ENCODE measurements around the gene ATP5F1C. TPM values are rescaled to one million over a fixed set of nuclear protein-coding genes. Genes with fewer than 3 reads are reported as not detected.

Gene ATP5F1C
- total and polyA plus RNA-seq, 2 experiments from 2014 or later: 332 to 537 TPM

DNA sequence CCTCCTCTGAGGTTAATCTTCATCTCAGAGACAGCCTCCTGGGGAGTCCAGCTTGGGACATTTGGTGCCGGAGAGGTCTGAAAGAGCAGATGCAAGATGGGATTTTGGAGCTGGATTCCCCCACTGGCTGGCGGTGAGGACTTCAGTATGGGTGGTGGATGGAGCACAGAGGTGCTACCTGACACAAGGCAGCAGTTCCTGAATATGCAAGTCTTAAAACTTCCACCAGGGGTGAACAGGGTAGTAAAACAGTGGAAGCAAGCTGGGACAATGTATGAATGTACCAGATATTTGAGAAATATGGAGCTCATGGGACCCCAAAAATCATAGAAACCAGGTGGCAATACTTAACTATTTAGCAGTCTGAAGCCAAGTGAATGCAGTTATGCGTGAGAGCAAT is 25.5 kb downstream of the ATP5F1C start:
- Mint-ChIP-seq H3K9me3 (no peaks in the 10 kb centered on the region), H3K4me1 (peaks cover 26% of the 10 kb centered on the region), H3K4me3 (no peak overlapping the region), H3K36me3 (ENCODE audit: low read depth) (no peaks in the 10 kb centered on the region), H3K27ac (no peak overlapping the region), H3K27me3 (ENCODE audit: insufficient read depth, low read depth, poor library complexity) (peaks cover 15% of the 10 kb centered on the region)
- Histone ChIP-seq H2AFZ (0 out of 2 replicates have a peak overlapping the region, but pooled peaks have one; percentile 23), H3K27me3 (ENCODE audit: insufficient read depth) (no peaks in the 10 kb centered on the region), H3F3A (replicated peaks; ENCODE audit: low read depth) (no peaks in the 10 kb centered on the region), H3K27ac (ENCODE audit: low read depth) (no peak overlapping the region), H3K4me3 (no peak overlapping the region), H3K36me3 (ENCODE audit: insufficient read depth) (no peaks in the 10 kb centered on the region), H3K4me2 (no peak overlapping the region), H3K79me2 (replicated peaks; ENCODE audit: insufficient read depth) (peaks cover 5% of the 10 kb centered on the region), H3K9me2 (ENCODE audit: insufficient read depth) (no peaks in the 10 kb centered on the region), H3K4me1 (ENCODE audit: insufficient read depth) (peaks cover 10% of the 10 kb centered on the region; the same call in 1 of the 2 replicates), H4K20me1 (replicated peaks; ENCODE audit: insufficient read depth) (no peaks in the 10 kb centered on the region; the same call in none of the 2 replicates)
- TF ChIP-seq EZH2phosphoT487 (IDR thresholded peaks at IDR 0.05; ENCODE audit: unreplicated experiment) (no peak), REST (IDR thresholded peaks at IDR 0.05; ENCODE audit: unreplicated experiment) (no peak), EZH2 (IDR thresholded peaks at IDR 0.05; ENCODE audit: low read depth, unreplicated experiment) (no peak)
- TF ChIP-seq, protein P1, sequence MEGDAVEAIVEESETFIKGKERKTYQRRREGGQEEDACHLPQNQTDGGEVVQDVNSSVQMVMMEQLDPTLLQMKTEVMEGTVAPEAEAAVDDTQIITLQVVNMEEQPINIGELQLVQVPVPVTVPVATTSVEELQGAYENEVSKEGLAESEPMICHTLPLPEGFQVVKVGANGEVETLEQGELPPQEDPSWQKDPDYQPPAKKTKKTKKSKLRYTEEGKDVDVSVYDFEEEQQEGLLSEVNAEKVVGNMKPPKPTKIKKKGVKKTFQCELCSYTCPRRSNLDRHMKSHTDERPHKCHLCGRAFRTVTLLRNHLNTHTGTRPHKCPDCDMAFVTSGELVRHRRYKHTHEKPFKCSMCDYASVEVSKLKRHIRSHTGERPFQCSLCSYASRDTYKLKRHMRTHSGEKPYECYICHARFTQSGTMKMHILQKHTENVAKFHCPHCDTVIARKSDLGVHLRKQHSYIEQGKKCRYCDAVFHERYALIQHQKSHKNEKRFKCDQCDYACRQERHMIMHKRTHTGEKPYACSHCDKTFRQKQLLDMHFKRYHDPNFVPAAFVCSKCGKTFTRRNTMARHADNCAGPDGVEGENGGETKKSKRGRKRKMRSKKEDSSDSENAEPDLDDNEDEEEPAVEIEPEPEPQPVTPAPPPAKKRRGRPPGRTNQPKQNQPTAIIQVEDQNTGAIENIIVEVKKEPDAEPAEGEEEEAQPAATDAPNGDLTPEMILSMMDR (conservative IDR thresholded peaks at IDR 0.05; ENCODE audit: low read depth in 2 of 2): peak in 1 of 2 experiments; percentile 17; a peak in 1 of 4 replicates
- ATAC-seq (peak; percentile 7; the same call in 1 of the 3 replicates), DNase-seq (ENCODE audit: low spot score) (peak; percentile 28)

DNA sequence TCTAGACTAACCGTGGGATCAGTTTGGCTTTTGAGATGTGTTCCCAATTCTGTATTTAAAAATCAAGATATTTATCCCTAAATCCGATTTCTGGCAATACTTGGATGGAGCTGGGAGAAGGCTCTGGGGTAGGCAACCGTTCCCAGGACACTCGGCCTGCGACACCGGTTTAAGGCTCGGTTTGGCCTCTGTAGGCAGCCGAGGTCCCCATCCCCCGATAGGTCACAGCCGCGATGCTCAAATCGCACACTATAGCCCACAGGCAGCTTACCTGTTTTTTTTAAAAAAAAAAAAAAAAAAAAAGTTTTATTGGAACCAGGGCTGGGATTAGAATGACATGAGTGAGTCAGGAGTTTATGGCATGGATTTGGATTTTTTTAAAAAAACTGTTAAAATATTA is 29.6 kb downstream of the ATP5F1C start:
- H3F3A ChIP-seq (replicated peaks; ENCODE audit: low read depth): no peaks in the 10 kb centered on the region
- peak overlapping the region; percentile 76 for H3K4me3 ChIP-seq
- Mint-ChIP-seq H3K4me1 (peaks cover 19% of the 10 kb centered on the region), H3K27ac (peak overlapping the region; percentile 96), H3K36me3 (ENCODE audit: low read depth) (peaks cover 4% of the 10 kb centered on the region; the same call in 1 of the 3 replicates), H3K9me3 (no peaks in the 10 kb centered on the region), H3K4me3 (peak overlapping the region; percentile 92), H3K27me3 (ENCODE audit: insufficient read depth, low read depth, poor library complexity) (peaks cover 15% of the 10 kb centered on the region)
- H3K27me3 ChIP-seq (ENCODE audit: insufficient read depth): no peaks in the 10 kb centered on the region
- ATAC-seq: peak; percentile 60
- no peaks in the 10 kb centered on the region for H3K9me2 ChIP-seq (ENCODE audit: insufficient read depth)
- H3K4me1 ChIP-seq (ENCODE audit: insufficient read depth): peaks cover 14% of the 10 kb centered on the region; the same call in 1 of the 2 replicates
- peaks cover 11% of the 10 kb centered on the region for H4K20me1 ChIP-seq (replicated peaks; ENCODE audit: insufficient read depth)
- H2AFZ ChIP-seq: peak overlapping the region; percentile 91
- H3K36me3 ChIP-seq (ENCODE audit: insufficient read depth): no peaks in the 10 kb centered on the region
- H3K79me2 ChIP-seq (replicated peaks; ENCODE audit: insufficient read depth): peaks cover 41% of the 10 kb centered on the region
- H3K4me2 ChIP-seq: peak overlapping the region; percentile 78
- peak; percentile 68 for DNase-seq (ENCODE audit: low spot score)
- peak overlapping the region; percentile 53; the same call in 1 of the 2 replicates for H3K27ac ChIP-seq (ENCODE audit: low read depth)
- TF ChIP-seq STAT1 (IDR thresholded peaks at IDR 0.05; ENCODE audit: unreplicated experiment) (no peak), POLR2AphosphoS5 (IDR thresholded peaks at IDR 0.05; ENCODE audit: low read depth) (no peak), ZNF331 (CRISPR knock-in tag; IDR thresholded peaks at IDR 0.05; ENCODE audit: low read depth) (no peak), CREB1 (CRISPR knock-in tag; IDR thresholded peaks at IDR 0.05; ENCODE audit: low read depth) (no peak)
- TF ChIP-seq, protein P2, sequence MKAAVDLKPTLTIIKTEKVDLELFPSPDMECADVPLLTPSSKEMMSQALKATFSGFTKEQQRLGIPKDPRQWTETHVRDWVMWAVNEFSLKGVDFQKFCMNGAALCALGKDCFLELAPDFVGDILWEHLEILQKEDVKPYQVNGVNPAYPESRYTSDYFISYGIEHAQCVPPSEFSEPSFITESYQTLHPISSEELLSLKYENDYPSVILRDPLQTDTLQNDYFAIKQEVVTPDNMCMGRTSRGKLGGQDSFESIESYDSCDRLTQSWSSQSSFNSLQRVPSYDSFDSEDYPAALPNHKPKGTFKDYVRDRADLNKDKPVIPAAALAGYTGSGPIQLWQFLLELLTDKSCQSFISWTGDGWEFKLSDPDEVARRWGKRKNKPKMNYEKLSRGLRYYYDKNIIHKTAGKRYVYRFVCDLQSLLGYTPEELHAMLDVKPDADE (IDR thresholded peaks at IDR 0.05): no peak

Measured in GM23338 (cell line).